Measurements from ENCODE around the gene DDIT3.

DNA sequence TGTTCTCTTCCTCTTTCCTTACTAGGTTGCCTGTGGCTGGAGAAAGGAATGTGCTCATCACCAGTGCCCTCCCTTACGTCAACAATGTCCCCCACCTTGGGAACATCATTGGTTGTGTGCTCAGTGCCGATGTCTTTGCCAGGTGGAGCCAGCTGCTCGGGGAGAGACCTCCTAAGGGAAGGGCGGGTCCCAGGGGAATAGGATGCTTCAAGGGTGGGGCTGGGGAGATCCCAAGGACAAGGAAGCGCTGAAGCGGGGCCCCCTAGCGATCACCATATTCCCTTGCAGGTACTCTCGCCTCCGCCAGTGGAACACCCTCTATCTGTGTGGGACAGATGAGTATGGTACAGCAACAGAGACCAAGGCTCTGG, 22.2 kb downstream of the DDIT3 start:
- TF ChIP-seq POLR2A (IDR thresholded peaks at IDR 0.05; ENCODE audit: low read depth, low read length): no peak
- TF ChIP-seq, protein P1, sequence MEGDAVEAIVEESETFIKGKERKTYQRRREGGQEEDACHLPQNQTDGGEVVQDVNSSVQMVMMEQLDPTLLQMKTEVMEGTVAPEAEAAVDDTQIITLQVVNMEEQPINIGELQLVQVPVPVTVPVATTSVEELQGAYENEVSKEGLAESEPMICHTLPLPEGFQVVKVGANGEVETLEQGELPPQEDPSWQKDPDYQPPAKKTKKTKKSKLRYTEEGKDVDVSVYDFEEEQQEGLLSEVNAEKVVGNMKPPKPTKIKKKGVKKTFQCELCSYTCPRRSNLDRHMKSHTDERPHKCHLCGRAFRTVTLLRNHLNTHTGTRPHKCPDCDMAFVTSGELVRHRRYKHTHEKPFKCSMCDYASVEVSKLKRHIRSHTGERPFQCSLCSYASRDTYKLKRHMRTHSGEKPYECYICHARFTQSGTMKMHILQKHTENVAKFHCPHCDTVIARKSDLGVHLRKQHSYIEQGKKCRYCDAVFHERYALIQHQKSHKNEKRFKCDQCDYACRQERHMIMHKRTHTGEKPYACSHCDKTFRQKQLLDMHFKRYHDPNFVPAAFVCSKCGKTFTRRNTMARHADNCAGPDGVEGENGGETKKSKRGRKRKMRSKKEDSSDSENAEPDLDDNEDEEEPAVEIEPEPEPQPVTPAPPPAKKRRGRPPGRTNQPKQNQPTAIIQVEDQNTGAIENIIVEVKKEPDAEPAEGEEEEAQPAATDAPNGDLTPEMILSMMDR (conservative IDR thresholded peaks at IDR 0.05; ENCODE audit: low read depth, low read length): 0 out of 2 replicates have a peak, but pooled peaks have one; percentile 3
- TF ChIP-seq BHLHE40 (IDR thresholded peaks at IDR 0.05; ENCODE audit: low read depth, low read length): no peak

All from IMR-90 (cell line).